IMR-90 (cell line): ENCODE measurements around the gene NKPD1. TPM values are rescaled to one million over a fixed set of nuclear protein-coding genes. Genes with fewer than 3 reads are reported as not detected.

Experiments
- BHLHE40 ChIP-seq: fragments of 150-350 bp; IDR thresholded peaks from 2 replicates; pipeline ENCODE4 v1.6.1; 2016; ENCODE audit warnings: mild to moderate bottlenecking, low read depth, low read length
- POLR2A ChIP-seq: IDR thresholded peaks from 2 replicates; pipeline ENCODE4 v1.6.1; 2012; ENCODE audit warnings: mild to moderate bottlenecking, low read depth, low read length
- SMC3 ChIP-seq: fragments of 150-350 bp; IDR thresholded peaks from 2 replicates; pipeline ENCODE4 v1.6.1; 2016; ENCODE audit warnings: low read depth, mild to moderate bottlenecking, antibody characterized with exemption, low read length, moderate library complexity
- polyA plus RNA-seq, 3 experiments: library from polyadenylated mRNA; depleted of rRNA; stranded (reverse); fragments of >200 nt; gene quantifications; 2 replicates each; pipeline ENCODE4 v1.2.3, GENCODE V29; 2012; ENCODE audit warnings: low replicate concordance in 1 of 3
- total RNA-seq: library from RNA; depleted of rRNA; stranded (reverse); fragments of >200 nt; gene quantifications from 2 replicates; pipeline ENCODE4 v1.2.3, GENCODE V29; 2012
- TF ChIP-seq, protein P1 (sequence below): conservative IDR thresholded peaks from 2 replicates; pipeline ENCODE4 v1.5.1; 2012; ENCODE audit warnings: mild to moderate bottlenecking, low read depth, low read length, improper control_type of control experiment

The NKPD1 gene
- total and polyA plus RNA-seq, 2 of the 4 experiments (the other 2 are of a cell fraction): under 0.01 to 0.09 TPM

GRCh38 chr19:45160870-45161737 is at the start of gene NKPD1 (continued):
- TF ChIP-seq, protein P1, sequence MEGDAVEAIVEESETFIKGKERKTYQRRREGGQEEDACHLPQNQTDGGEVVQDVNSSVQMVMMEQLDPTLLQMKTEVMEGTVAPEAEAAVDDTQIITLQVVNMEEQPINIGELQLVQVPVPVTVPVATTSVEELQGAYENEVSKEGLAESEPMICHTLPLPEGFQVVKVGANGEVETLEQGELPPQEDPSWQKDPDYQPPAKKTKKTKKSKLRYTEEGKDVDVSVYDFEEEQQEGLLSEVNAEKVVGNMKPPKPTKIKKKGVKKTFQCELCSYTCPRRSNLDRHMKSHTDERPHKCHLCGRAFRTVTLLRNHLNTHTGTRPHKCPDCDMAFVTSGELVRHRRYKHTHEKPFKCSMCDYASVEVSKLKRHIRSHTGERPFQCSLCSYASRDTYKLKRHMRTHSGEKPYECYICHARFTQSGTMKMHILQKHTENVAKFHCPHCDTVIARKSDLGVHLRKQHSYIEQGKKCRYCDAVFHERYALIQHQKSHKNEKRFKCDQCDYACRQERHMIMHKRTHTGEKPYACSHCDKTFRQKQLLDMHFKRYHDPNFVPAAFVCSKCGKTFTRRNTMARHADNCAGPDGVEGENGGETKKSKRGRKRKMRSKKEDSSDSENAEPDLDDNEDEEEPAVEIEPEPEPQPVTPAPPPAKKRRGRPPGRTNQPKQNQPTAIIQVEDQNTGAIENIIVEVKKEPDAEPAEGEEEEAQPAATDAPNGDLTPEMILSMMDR: no peak
- no peak for TF ChIP-seq SMC3
- TF ChIP-seq BHLHE40: no peak
- TF ChIP-seq POLR2A: no peak
